C4-2B (cell line): Measurements from ENCODE around the gene SRMS.

Source experiments
- CTCF ChIP-seq: fragments of 450-650 bp; conservative IDR thresholded peaks from 2 replicates; pipeline ENCODE4 v1.5.1; 2017; ENCODE audit warnings: mild to moderate bottlenecking
- ZFX ChIP-seq: fragments of 450-650 bp; IDR thresholded peaks from 2 replicates; pipeline ENCODE4 v1.6.1; 2017

DNA sequence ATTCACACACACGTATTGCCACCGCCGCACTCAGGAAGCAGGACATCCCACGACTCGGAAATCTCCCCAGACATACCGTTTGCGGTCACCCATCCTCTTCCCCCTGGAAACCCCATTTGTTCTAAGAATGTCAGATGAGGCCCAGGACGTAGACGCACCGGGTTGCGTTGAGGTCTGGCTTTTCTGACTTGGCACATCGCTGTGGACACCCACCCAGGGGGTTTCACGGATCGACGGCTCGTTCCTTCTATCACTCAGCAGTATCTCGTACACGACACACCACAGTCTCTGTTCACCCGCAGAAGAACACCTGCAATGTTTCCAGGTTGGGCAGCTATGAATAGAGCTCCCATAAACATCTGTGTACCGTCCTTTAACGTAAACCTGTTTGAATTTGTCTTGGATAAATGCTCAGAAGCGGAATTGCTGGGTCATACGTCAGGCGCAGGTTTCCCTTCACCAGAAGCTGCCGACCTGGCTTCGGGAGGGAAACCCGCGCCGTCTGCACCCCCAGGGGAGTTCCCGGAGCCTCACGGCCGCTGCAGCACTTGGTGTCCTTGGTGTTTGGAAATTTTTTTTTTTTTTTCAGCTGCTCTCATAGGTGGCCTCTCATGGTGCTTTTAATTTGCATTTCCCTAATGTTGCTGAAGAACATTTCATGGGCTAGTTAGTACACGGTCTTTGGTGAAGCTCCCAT, 39.3 kb downstream of the SRMS start:
- no peak for TF ChIP-seq CTCF
- no peak for TF ChIP-seq ZFX
